LNCaP clone FGC (cell line): Measurements from ENCODE around the gene WIPI1.
"Not testable (repeated sequence)": the region's sequence is repeated elsewhere in the genome, so short reads cannot be mapped to it uniquely, and the experiment has no call there.

Experiments used
- DNase-seq: peaks from one replicate; pipeline ENCODE4 v3.0.0-alpha.2; 2011; ENCODE audit warnings: low read depth
- H3K4me3 ChIP-seq: 2 replicates; pipeline ENCODE4 v1.5.1; 2011; ENCODE audit warnings: mild to moderate bottlenecking, low read depth, low read length, control low read depth
- CTCF ChIP-seq: IDR thresholded peaks from 2 replicates; pipeline ENCODE4 v1.5.1; 2012; ENCODE audit warnings: mild to moderate bottlenecking; ENCODE audit not compliant: control insufficient read depth, insufficient read depth; ENCODE audit errors: extremely low read depth

WIPI1 gene

DNA sequence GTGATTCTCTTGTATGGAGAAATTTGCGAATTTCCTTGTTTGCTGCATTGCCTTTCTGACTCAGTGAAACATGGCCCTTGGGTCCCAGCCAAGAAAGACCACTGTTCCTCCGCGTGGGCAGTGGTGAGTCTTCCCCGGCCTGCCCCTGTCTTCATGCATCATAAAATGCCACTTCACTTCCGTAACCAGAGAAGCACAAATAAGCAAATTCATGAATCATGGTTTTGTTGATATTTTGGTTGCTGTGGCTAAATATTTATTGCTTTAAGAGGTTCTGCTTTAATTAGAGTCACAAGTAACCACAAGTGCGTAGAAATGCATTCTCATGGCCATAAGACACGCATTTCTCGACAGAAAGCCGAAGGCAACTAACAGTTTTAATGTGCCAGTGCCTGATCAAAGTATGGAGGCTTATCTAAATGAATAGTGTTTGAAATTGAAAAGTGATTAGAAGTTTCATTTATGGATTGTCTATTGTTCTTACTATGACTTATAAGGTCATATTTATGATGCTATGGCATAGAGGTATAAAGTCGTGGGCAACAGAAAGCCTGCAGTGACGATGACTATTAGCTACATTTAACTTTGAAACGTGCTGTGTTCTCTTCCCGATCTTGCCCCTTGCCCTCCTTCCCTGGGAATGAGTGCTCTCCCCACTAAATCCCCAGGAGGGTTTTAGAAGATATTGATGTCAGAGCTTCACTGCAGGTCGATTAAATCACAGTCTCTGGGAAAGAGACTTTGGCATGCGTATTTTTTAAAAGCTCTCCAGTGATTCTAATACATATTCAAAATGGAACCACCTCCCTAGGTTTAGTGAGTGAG is 76.0 kb downstream of the WIPI1 start:
- no peak overlapping the region for H3K4me3 ChIP-seq
- no peak for TF ChIP-seq CTCF
- no peak for DNase-seq

GRCh38 chr17:68379692-68380677 is 77.3 kb downstream of the WIPI1 start:
- TF ChIP-seq CTCF = no peak
- no peak overlapping the region for H3K4me3 ChIP-seq
- no peak for DNase-seq

- DNase-seq = no peak
- TF ChIP-seq CTCF = no peak
- no peak overlapping the region for H3K4me3 ChIP-seq
These were observed 78.2 kb downstream of the WIPI1 start for GRCh38 chr17:68379177-68379510.

GRCh38 chr17:68378268-68379176 is 78.8 kb downstream of the WIPI1 start:
- DNase-seq = peak; percentile 99
- TF ChIP-seq CTCF = no peak
- H3K4me3 ChIP-seq = peak overlapping the region; percentile 43

DNA sequence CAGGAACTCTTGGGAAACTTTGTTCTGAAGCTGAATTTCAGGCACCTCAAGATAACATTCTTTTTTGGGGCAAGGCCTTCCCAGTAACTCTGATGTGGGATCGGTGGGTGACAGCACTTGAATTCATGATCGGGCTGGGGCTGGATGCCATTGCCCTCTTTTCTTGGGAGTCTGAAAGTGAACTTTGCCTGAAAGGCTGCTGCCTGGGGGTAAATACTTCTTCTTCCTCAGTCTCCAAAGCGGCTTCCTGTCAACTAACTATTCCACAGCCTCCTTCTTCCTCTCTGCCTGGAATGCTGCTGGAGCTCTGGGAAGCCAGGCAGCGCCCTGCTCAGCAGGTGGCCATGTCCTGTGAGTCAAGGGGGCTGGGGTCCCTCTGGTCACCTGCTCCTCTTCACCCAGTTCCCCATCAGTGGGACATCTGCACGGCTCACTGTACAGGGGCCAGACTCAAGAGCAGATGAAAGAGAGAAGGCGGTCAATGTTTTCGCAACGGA is 79.5 kb downstream of the WIPI1 start:
- TF ChIP-seq CTCF = no peak
- H3K4me3 ChIP-seq = peak overlapping the region; percentile 43
- no peak for DNase-seq

DNA sequence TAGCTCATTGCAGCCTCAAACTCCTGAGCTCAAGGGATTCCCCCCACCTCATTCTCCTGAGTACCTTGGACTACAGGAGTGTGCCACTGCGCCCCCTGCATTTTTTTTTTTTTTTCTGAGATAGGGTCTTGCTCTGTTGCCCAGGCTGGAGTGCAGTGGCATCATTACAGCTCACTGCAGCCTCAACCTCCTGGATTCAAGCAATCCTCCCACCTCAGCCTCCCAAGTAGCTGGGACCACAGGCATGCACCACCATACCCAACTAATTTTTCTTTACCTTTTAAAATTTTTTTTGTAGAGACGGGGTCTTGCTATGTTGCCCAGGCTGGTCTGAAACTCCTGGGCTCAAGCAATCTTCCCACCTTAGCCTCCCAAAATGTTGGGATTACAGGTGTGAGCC is 81.1 kb downstream of the WIPI1 start:
- H3K4me3 ChIP-seq = not testable (repeated sequence)

DNA sequence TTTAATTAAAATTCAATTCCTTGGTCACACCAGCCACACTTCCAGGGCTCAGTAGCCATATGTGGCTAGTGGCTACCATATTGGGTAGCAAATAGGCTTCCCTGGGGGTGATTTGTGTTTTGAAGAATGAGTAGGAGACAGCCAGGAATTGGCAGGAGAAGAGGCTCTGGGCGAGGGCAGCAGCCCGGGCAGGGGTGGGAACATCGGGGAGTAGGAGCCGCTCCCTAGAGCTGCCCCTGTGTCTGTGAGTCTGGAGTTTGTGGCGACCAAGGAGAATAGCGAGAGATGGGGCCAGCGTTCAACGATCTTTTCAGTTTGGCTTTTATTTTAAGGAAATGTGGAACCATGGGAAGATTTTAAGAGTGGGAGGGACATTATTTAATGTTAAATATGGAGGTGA is 81.7 kb downstream of the WIPI1 start:
- no peak overlapping the region for H3K4me3 ChIP-seq
- no peak for DNase-seq
- no peak for TF ChIP-seq CTCF

More for the DNA sequence above, 81.1 kb downstream of the WIPI1 start:
- DNase-seq = not testable (repeated sequence)
